ENCODE measurements around the gene FLYWCH1.

GRCh38 chr16:2913603-2914002, 1.9 kb downstream of the FLYWCH1 start:
- TF ChIP-seq POLR2AphosphoS5 (IDR thresholded peaks at IDR 0.05; ENCODE audit: borderline replicate concordance, low read depth, low read length): no peak
- TF ChIP-seq EZH2 (IDR thresholded peaks at IDR 0.05): no peak
